GM18951 (cell line): ENCODE results near the gene FOXB1.

Experiments used
- POLR2A ChIP-seq: IDR thresholded peaks from 4 replicates; pipeline ENCODE4 v1.6.1; 2011; ENCODE audit warnings: mild to moderate bottlenecking; ENCODE audit not compliant: insufficient read length, insufficient read depth; ENCODE audit errors: extremely low read depth
- in situ Hi-C: fragments of 300-500 bp; cut with MboI; formaldehyde crosslinking; loops from one replicate; pipeline ENCODE4 v1.12.0; 2022; ENCODE audit warnings: low sequenced_read_pairs, mixed read lengths, inconsistent platforms; ENCODE audit not compliant: unreplicated experiment

FOXB1 gene

DNA sequence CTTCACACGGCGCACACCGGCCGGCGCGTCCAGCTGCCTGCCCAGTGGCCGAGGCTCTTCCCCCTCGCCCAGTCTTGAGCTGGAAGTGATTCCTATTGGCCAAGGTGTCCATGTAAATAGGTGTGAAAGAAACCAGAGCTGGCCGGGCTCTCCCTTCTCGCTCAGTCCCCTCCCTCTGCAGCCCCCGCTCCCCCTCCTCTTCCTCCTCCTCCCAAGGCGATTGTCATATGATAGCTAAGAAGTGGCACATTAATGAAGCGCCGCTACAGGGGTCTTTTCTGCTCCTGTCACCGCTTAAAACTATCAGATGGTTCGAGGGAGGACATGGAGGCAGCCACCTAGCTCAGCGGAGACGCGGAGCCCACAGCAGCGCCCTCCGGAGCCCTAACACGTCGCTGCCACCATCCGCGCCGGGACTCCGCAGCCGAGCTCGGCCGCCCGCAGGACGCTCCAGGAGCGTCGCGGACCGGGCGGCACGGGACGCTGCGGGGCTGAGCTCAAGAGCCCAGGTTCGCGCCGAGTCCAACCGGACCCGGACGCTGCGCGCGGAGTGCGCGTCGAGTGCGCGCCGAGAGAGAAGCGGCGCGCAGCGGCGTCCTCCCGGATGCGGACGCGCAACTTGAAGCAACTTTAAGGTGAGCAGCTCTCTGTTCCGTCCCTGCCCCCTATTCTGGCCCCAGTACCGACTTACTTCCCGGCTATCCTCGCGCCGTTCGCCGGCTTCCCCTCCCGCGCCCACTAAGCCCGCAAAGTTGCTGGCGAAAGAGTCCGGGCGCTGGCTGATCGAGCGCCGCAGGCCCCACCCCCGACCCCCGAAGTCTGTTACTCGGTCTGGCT, at the start of gene FOXB1:
TSS of gene FOXB1 (plus strand) at position 303 of the 837 bp plus-strand sequence. CDS start 653 bp downstream, outside the sequence.
- in situ Hi-C loops = no loop called here
- no peak for TF ChIP-seq POLR2A

DNA sequence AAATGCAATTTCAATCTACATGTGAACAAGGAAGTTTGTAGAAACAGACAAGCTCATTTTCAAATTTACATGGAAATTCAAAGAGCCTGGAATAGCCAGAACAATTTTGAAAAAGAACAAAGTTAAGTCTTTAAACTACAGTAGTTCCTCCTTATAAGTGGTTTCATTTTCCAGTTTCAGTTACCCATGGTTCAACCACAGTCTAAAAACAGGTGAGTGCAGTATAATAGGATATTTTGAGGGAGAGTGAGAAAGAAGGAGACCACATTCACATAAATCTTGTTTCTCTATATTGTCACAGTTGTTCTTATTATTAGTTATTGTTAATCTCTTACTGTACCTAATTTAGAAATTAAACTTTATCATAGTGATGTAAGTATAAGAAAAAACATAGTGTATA, 45.8 kb upstream of the FOXB1 start:
- in situ Hi-C loops = no loop called here
- no peak for TF ChIP-seq POLR2A

DNA sequence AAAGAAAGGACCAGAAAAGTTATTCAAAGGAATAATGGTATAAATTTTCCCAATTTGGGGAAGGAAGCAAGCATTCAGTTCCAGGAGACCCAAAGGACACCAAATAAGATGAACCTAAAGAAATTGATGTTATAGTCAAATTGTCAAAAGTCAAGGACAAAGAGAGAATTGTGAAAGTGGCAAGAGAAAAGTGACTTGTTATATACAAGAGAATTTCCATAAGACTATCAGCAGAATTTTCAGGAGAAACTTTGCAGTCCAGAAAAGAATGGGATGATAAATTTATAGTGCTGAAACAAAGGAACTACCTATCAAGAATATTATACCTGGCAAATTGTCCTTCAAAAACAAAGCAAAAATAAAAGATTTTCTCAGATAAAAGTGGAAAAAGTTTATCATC, 43.8 kb upstream of the FOXB1 start:
- no peak for TF ChIP-seq POLR2A
- in situ Hi-C loops = no loop called here

DNA sequence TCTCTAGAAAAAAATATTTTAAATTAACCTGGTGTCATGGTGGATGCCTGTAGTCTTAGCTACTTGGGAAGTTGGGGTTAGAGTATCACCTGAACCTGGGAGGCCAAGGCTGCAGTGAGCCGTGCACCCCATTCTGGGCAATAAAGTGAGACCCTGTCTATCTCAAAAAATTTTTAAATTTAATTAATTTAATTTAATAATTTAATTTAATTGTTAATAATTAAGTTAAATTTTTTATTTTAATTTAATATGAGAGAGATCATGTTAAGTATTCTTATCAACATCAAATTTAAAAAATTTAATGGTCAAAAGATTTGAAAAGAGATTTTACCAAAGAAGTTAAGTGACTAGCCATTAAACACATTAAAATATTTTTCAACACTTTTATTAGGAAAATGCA, 40.8 kb upstream of the FOXB1 start:
- TF ChIP-seq POLR2A = no peak
- in situ Hi-C loops = no loop called here

DNA sequence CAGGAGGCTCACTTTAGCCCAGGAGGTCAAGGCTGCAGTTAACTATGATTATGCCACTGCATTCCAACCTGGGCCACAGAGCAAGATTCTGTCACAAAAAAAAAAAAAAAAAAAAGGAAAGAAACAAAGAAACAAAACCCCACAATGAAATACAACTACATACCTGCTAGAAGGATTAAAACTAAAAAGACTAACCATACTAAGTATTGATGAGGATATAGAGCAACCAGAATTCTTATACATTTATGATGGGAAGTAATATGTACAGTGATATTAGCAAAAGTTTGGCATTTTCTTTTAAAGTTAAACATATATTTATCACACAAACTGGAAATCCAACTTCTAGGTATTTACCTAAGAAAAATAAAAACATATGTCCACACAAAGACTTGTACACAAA, 40.2 kb upstream of the FOXB1 start:
- no peak for TF ChIP-seq POLR2A
- in situ Hi-C loops = no loop called here

DNA sequence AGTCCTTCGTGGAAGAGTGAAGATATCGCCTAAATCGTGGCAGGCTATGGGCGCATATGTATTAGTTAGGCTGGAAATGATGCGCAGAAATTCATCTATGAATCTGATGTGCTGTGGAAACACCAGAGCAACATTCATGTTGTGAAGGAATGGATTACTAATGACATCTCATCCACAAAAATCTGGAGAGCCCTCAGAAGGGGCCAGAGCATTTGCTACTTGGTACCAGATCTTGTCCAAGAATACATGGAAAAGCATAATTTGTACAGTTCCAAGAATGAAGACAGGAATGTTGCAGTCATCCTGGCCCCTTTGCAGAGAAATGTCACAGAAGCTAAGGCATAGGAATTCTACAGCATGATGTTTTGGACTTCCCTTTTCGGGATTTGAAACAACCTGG, 38.4 kb upstream of the FOXB1 start:
- in situ Hi-C loops = no loop called here

DNA sequence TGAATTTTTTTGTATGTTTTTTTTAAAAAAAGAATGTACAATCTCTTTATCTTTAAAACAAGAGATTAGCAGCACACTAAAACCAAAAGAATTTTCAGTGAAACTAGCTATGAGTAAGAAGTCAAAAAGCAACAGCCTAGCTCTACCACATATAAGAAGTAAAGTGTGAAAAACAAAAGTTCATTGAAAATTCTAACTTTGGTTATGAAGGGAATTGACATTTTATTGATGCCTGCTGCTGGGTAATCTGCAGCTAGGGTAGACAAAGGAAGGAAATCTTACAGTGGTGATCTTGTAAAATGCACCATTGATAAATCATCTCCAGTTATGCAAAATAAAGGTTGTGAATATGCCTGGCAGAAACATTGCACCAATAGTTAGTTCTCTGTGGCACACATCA, 37.8 kb upstream of the FOXB1 start:
- no peak for TF ChIP-seq POLR2A
- in situ Hi-C loops = no loop called here

More for the DNA sequence above, 38.4 kb upstream of the FOXB1 start:
- TF ChIP-seq POLR2A = no peak

DNA sequence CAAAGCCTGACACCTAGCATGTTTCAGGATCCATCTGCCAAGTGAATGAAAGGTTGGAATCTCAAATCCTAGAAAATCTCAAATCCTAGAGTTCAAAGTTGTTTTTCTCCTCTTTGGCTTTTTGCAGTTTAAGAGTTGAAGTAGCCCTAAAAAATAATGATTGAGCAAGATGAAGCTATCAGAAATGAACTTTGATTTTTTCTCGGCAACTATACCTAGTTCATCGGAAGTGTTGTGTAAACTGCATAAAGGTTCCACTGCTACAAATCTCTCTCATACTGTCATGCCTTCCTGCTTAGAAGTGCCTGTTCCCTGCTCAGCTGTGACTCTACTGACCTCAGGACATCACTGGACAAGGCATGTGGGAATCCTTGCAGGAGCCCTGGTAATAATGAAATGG, 35.8 kb upstream of the FOXB1 start:
- TF ChIP-seq POLR2A = no peak
- in situ Hi-C loops = no loop called here

DNA sequence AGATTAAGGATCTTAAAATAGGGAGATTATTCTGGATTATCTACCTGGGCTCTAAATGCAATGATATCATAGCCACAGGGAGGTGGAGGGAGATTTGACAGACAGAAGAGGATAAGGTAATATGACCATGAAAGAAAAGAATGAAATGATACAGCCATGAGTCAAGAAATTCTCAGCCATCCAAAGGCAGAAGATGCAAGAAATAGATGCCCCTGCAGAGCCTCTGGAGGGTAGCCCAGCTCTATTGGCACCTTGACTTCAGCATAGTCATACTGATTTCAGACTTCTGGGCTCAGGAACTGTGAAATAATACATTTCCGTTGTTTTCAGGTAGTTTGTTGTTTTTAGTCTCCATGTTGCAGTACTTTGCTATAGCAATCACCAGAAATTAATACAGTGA, 31.9 kb upstream of the FOXB1 start:
- no peak for TF ChIP-seq POLR2A
- in situ Hi-C loops = no loop called here

DNA sequence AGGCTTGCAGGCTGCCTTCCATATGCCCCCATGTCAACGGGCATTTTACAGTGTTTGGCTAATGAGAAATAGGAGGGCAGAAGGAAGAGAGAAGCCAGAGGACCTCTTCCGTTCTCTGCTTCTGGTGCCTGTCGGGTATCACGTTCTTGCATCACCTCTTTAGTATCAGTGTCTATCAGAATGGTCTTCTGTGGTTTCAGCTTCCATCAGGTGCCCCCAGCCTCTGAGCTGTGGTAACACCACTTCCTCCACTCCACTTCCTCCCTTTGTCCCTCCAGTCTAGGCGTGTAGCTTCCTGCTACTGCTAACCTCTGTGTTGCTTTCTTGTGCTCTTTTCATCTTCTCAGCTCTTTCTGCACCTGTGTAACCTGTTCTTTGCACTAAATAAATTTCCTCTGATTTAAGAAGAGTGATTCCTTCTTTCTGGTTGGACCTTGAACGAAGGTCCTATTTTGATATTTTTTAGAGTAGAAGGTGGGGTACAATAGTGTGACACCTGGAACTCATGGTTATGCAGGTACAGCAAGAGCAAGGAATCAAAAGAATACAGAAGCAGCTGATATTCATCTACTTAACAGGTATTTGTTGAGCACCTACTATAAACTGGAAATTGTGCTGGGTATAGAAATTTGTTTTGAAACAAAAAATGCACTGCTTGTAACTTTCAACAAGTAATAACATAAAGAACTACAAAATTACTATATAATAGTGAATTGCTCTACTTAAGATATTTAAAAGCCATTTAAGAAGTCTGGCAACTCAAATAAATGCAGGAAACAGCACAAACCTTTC, 27.4 kb upstream of the FOXB1 start:
- in situ Hi-C loops = no loop called here
- TF ChIP-seq POLR2A = no peak

DNA sequence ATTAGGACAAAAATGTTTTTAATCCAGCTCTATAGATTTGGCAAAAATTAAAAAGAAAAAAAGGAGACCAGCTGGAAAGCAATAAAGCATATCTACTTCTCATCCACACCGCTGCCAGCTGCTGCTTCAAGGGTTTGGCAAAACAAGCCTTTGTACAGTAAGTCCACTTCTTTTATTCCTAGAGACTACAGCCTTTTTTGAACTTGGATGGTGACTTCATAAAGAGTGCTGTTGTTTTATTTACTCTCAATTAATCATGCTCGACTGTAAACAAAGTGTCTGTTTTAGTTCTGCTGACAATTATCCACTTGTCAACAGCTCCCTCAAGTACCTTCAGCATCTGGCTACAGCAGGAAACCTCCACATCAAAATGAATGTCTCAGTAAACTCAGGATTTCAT, 12.3 kb upstream of the FOXB1 start:
- in situ Hi-C loops = no loop called here
- TF ChIP-seq POLR2A = no peak

DNA sequence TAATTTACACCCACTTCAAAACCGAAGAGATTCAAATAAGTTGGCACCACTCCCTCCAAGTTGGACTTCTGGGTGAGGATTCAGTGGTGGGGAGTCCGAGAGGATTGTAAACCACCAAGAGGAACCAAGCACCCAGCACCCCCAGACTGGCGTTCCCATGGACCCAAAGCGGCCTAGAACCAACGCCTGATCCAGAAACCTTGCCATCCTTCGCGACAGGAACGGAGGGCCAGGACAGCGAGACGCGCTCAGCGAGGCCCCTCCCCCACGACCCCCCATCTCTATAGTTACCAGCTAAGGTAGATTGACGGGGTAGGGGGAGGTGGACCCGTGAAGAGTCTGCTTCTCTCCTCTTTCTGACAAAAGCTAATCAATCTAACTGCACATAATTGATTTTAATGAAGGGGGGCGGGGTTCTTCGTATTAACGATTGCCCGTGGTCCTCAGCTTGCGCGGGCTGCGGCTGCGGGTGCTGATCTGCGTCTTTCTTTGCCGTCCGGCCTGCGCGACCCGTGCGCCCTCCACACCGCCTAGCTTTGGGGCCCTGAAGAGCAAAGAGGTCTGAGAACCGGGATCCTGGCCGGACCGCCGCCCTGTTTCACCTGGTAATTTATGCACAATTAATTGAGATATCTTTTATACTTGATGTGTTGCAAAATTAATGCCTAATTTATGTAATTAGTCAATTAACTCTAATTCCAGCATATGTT, 10.9 kb upstream of the FOXB1 start:
- TF ChIP-seq POLR2A = no peak
- in situ Hi-C loops = no loop called here

DNA sequence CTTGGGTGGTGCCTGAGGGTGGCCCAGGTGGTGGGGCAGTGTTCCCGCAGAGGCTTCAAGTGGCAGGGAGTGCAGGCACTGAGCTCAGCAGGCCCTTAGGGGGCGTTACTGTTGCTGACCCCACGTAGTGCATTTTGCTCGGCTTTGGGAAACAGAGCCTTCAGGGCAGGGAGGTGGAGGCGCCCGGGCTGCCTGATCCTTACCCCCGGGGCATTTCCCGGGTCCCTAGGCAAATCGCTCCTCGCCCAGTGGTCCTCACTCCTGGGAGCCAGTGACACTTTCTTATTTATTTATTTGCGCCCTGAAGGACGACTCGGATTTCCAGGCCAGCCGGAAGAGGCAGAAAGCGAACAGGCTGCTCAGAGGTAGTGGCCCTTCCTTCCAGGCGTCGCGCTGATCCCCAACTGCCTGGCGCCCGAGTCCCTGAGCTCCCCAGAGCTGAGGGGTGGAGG, 10.1 kb upstream of the FOXB1 start:
- TF ChIP-seq POLR2A = no peak
- in situ Hi-C loops = no loop called here

DNA sequence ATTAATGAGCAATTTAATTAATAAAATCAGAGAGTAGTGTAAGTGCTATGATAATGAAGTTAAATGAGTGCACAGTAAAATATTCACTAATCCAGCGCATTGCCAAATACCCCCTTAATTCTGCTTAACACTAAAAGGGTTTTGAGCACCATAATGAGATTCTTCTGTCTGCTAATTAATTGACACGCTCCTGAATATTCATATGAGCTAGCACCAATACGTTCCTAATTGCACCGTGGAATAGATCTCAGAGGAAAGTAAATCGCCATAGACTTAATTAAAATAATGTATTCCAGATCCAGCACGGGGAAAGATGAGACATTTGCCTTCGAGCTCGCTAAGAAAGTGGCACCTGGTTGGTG, 9.6 kb upstream of the FOXB1 start:
- TF ChIP-seq POLR2A = no peak
- in situ Hi-C loops = no loop called here
